Neural cell (in vitro differentiated cells): ENCODE data around the gene ITPKB.

Source experiments
- EP300 ChIP-seq: fragments of 450-650 bp; conservative IDR thresholded peaks from 2 replicates; pipeline ENCODE4 v1.6.1; 2014; ENCODE audit warnings: antibody characterized with exemption, mild to moderate bottlenecking, moderate library complexity; ENCODE audit not compliant: poor library complexity, severe bottlenecking
- EZH2 ChIP-seq: fragments of 200-600, 300-800 bp; shearing (Covaris generic), sonication (generic); IDR thresholded peaks from 2 replicates; pipeline ENCODE4 v1.6.1; 2014; ENCODE audit warnings: antibody characterized with exemption, low read length, borderline replicate concordance, mild to moderate bottlenecking; ENCODE audit not compliant: insufficient read depth, poor library complexity, severe bottlenecking
- SMC3 ChIP-seq: fragments of 450-650 bp; conservative IDR thresholded peaks from 2 replicates; pipeline ENCODE4 v1.6.1; 2014; ENCODE audit warnings: antibody characterized with exemption, mild to moderate bottlenecking, moderate library complexity; ENCODE audit not compliant: poor library complexity
- TF ChIP-seq, protein P1 (sequence below): fragments of 450-650 bp; IDR thresholded peaks from 2 replicates; pipeline ENCODE4 v1.5.1; 2014; ENCODE audit warnings: antibody characterized with exemption, mild to moderate bottlenecking, moderate library complexity; ENCODE audit not compliant: poor library complexity, severe bottlenecking

DNA sequence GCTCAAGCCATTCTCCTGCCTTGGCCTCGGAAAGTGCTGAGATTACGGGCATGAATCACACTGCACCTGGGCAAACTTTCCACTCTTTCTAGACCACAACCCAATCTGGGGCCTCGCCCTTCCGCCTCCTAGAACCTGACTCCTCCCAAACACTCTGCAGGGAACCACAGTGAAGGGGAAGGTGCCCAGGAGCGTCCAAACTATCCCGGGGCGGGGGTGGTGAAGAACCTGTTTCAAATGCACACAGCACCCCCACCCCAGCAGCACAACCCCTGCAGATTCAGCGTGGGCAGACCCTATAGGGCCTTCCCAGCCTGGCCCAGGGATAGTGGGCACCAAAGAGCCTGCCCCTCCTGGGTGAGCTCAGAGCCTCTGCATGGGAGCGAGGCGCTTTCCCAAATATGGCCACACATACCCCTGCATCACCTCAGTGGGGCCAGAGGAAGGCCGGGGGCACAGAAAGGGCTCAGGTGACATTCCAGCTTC, 103.6 kb downstream of the ITPKB start:
- TF ChIP-seq, protein P1, sequence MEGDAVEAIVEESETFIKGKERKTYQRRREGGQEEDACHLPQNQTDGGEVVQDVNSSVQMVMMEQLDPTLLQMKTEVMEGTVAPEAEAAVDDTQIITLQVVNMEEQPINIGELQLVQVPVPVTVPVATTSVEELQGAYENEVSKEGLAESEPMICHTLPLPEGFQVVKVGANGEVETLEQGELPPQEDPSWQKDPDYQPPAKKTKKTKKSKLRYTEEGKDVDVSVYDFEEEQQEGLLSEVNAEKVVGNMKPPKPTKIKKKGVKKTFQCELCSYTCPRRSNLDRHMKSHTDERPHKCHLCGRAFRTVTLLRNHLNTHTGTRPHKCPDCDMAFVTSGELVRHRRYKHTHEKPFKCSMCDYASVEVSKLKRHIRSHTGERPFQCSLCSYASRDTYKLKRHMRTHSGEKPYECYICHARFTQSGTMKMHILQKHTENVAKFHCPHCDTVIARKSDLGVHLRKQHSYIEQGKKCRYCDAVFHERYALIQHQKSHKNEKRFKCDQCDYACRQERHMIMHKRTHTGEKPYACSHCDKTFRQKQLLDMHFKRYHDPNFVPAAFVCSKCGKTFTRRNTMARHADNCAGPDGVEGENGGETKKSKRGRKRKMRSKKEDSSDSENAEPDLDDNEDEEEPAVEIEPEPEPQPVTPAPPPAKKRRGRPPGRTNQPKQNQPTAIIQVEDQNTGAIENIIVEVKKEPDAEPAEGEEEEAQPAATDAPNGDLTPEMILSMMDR: no peak
- no peak for TF ChIP-seq EZH2
- TF ChIP-seq SMC3: no peak
- no peak for TF ChIP-seq EP300
